ENCODE data around the gene C10orf62.
"Not testable (repeated sequence)": the region's sequence is repeated elsewhere in the genome, so short reads cannot be mapped to it uniquely, and the experiment has no call there.

Gene C10orf62

DNA sequence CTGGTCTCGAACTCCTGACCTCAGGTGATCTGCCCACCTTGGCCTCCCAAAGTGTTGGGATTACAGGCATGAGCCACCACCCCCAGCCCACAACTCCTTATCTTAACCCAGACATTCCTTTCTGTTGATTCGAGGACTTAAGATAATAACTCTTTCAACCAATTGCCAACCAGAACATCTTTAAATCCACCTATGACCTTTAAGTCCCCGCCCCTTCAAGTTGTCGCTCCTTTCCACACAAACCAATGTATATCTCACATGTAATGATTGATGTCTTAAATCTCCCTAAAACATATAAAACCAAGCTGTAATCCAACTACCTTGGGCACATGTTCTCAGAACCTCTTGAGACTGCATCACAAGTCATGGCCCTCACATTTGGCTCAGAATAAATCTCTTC lies 24.7 kb upstream of the C10orf62 start:
- DNase-seq (ENCODE audit: low spot score) = no peak

DNA sequence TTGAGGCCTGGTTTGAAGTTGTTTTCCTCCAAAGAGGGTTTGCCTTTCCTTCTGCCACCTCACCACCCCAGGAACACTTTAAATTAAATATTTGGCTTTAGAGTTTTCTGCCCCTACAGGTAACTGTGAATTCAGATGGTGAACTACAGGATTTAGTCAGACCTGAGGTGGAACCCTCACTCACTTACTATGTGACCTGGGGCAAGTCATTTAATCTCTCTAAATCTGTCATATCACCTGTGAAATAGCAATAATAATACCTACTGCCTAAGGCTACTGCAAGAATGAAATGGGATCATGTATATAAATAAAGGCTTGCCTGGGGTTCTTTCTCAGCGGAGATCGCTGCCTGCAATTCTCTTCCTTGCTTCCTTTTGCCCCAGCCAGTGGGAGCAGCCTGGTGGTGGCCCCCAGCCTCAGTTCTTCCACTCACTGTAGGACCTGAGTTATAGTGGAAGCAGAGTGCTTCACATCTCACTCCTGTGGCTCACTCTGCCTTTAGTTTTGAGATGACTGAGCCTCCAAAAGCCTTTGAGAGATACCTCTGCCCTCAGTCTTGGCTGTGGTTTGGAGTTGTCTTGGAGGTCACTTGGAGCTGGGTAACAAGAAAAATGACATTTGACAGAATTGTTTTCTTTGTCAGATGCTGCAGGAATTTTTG lies 23.1 kb upstream of the C10orf62 start:
- no peak for DNase-seq (ENCODE audit: low spot score)

DNA sequence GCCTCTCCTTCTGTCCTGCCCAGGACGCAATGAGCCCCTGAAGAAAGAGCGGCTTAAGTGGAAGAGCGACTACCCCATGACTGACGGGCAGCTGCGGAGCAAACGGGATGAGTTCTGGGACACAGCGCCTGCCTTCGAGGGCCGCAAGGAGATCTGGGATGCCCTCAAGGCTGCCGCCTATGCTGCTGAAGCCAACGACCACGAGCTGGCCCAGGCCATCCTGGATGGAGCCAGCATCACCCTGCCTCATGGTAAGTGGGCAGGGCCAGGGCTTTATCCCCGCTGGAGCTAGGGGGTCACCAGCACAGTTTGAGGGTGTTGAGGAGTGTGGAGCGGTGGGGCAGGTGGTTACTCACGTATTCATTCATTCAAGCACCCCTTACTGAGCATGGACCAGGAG lies 21.6 kb upstream of the C10orf62 start:
- DNase-seq (ENCODE audit: low spot score) = no peak

DNA sequence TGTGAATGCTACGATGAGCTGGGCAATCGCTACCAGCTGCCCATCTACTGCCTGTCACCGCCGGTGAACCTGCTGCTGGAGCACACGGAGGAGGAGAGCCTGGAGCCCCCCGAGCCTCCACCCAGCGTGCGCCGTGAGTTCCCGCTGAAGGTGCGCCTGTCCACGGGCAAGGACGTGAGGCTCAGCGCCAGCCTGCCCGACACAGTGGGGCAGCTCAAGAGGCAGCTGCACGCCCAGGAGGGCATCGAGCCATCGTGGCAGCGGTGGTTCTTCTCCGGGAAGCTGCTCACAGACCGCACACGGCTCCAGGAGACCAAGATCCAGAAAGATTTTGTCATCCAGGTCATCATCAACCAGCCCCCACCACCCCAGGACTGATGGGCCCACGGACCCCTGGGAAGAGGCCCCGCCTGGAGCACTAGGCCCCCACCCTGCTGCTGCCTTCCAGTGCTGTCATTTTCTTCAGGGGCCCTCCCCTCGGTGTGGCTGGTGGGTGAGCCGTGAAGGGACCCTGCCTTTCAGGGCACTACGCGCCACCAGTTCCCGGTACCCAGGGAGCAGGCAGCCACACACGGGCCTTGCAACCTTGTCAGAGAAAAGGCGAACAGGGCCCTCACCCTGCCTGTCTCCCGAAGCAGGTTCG lies 19.3 kb upstream of the C10orf62 start:
- DNase-seq (ENCODE audit: low spot score) = no peak

DNA sequence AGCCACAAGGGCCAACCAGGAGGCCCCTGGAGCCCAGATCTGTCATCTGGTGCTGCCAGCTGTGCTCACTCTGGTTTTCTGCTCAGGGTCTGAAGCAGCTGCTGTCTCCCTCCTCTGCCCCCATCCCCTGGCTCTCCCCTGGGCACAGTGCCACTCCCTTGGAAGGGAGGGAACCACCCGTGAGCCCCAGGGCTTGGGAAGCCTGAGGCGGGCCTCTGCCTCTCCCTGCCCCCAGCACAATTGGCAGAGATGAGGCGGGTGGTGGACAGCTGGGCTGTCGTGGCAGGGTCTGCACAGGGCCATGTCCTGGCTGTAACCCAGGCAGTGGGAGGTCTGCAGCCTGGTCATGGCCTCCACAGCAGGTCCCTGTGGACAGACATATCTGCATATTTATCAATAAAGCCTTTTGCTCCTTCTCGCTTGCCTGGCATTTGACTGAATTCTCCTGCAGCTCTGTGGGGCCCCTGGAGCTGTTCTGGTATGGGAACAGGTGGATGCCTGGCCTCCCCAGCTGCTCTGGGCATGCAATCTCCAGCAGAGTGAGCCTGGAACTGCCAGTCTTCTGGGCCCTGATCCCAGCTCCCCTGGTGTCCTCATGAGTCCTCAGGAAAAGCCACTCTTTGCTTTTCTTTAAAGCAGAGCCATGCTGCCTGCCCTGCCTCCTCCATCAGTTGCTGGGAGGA lies 18.6 kb upstream of the C10orf62 start:
- no peak for DNase-seq (ENCODE audit: low spot score)

DNA sequence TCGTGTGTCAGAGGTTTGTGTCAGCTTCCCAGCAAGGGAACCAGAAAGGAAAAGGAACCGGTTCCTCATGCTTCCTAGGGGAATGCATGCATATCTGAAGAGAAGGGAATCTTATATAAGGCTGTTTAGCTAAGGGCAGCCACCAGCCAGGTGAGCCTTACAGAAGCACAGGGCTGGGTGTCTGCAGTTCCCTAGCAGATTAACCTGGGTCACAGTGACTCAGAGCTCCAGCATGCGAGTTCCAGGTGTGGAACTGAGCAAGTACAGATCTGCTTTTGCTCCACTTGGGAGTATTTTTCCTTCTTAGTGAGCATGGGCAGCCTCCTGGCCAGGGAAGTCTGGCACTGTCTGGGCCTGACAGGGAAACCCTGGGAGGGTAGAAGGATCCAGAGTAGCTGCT lies 17.9 kb upstream of the C10orf62 start:
- DNase-seq (ENCODE audit: low spot score) = no peak

DNA sequence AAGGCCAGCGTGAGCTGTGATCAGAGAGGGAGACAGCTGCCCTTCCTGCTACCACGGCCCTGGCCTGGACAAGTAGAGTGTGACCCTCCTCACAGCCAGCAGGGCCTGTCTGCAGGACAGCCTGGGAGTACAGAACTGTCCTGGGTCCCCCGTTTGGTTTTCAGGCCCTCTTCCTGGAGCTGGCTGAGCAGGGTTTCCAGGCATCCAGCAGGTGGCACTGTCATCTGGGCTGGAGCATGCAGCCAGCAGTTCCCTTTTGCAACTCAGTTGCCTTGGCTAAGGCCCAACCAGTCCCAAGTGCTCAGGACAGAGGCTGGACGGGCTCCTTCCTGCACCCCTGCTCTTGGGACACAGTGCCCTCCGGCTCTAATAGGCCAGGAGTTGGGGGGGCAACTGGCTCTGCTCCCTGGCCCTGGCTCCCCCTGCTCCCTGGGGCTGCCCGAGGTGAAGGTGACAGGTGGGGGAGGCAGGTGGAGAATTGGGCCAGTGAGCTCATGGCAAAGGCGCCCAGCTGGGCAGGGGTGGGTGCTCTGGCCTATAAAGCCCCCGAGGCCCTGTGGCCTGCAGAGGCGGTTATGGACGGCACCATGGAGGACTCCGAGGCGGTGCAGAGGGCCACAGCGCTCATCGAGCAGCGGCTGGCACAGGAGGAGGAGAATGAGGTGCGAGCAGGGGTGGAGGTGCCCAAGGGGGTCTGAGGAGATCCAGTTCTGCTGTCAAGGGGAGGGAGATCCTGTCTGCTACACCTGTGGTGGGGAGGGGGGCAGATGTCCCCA lies 17.1 kb upstream of the C10orf62 start, which contains the start of gene ANKRD2:
Gene ANKRD2, plus strand, starts transcription at position 566 of the 776 bp plus-strand sequence. Its CDS starts 10 bp downstream, at position 576.
- peak; percentile 75 for DNase-seq (ENCODE audit: low spot score)

DNA sequence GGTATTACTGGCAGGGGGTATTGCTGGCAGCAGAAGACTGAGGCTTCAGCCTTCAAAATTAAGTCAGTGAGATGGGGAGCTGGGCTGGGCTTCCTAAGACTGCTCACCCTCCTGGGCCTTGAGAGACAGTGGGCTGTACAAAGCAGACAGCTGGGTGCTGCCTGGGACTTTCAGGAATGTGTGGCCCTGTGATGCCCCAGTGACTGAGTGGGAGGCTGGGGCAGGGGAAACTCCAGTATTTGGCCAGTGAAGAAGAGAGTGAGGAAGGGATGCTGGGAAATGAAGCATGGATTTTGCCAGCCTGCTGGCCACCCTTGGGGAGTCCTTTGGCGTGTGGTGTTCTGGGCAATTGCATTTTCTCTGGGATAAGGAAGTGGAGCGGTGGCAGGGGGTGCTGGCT lies 16.5 kb upstream of the C10orf62 start:
- DNase-seq (ENCODE audit: low spot score) = no peak

DNA sequence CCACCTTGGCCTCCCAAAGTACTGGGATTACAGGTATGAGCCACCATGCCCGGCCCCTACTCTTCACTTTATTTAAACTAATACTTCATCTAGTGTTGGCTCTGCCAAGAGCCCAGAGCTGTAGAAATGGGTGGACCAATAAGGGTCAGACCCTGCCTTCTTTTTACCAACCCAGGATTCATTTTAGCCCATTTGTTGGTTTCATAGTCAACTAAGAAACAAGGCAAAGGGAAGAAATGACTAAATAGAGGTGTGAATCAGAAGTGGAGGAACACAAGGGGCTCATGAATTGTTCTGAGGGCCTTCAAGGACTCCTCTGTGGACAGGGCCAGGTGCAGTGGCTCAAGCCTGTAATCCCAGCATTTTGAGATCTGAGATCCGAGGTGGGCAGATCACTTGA lies 15.8 kb upstream of the C10orf62 start:
- DNase-seq (ENCODE audit: low spot score) = no peak

DNA sequence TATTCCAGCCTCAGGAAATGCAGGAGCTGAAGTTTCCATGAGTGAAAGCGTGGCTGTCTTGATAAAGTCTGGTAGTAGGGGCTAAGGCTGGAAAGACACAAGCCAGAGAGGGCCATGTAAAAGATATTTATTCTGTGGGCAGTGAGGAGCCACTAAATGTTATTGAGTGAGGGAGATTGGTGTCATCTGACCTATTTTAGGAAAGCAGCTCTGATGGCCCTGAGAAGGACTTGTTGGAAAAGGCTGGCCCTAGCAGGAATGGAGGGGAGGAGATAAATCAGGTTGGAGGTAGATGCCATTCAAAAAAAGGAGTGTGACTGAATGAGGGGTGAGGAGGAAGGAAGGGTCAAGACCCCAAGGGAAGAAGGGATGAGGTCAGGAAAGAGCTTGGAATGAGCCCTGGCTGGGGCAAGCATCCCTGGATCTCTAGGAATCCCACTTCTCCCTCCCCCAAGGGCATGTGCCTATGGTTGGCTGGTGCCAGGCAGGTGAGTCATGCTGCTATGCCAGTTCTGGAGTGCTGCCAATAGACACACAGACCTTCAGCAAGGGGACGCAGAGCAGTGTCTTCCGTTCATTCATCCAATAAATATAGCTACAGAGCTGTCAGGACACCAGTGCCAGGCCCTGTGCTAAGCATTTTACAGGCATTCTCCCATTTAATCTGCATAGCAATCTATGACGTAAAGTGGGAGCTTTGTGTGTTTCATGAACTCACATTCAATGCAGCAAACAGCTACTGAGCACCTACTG lies 15.0 kb upstream of the C10orf62 start:
- no peak for DNase-seq (ENCODE audit: low spot score)

DNA sequence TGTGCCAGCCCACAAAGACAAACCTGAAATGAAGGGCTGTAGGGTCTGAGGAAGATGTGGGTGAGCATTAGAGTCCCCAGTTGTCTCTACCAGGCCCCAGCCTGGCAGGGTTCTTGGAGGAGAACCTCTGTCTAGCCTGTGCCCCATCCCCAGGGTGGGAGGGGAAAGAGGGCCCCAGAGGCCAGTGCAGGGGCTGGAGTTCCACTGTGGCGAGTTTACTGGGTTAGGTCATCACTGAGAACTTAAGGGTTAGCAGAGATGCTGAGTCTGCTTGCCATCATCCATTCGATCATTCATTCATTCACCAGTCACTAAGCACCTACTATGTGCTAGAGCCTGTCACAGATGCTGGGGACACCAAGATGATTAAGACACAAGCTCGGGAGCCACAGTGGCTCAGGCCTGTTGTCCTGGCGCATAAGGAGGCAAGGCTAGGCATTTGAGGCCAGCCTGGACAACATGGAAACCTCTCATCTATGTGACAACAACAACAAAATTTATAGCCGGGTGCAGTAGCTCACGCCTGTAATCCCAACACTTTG lies 14.3 kb upstream of the C10orf62 start:
- no peak for DNase-seq (ENCODE audit: low spot score)

DNA sequence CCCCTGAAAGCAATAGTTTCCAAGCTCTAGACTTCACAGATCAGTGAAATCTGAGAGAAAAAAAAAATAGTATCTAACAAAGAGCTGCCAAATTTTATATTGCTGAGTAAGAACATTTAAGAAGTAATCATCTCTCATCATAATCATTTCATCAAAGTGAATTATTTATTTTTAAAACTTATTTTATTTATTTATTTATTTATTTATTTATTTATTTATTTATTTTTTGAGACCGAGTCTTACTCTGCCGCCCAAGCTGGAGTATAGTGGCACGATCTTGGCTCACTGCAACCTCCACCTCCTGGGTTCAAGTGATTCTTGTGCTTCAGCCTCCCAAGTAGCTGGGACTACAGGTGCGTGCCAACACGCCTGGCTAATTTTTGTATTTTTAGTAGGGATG lies 13.0 kb upstream of the C10orf62 start:
- DNase-seq (ENCODE audit: low spot score) = not testable (repeated sequence)

DNA sequence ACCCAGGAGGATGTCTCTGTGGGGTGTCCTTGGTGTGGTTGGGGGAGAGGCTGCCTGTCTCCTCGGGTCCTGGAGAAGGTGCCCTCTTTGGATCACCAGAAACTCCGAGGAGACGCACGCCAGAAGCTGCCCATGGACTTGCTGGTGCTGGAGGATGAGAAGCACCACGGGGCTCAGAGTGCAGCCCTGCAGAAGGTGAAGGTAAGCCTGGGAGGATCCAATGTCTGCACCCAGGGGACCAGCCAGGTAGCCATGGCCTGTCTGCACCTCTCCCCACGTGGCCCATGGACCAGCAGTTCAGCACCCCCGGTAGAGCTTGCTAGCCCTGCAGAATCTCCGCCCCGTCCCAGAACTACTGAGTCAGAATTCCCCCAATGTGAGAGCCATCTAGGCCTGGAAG lies 11.8 kb upstream of the C10orf62 start:
- DNase-seq (ENCODE audit: low spot score) = no peak

DNA sequence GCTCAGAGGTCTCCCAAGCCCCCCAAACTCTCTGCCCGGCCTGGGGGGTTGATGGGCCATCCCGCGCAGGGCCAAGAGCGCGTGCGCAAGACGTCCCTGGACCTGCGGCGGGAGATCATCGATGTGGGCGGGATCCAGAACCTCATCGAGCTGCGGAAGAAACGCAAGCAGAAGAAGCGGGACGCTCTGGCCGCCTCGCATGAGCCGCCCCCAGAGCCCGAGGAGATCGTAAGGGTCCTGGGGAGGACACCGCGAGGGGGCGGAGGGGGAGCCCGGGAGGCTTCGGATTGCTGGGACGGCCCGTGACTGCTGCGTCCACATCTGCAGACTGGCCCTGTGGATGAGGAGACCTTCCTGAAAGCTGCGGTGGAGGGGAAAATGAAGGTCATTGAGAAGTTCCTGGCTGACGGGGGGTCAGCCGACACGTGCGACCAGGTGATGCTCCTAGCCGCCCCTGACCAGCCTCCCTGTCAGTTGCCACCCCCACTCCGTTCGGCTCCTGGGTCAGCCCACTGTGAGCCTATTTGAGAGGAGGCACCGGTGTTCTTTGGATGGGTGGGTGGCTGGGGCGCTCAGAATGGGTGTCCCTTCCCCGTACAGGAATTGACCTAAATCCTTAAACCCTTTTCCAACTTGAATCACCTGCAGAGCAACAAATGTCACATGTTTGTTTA lies 11.2 kb upstream of the C10orf62 start:
- DNase-seq (ENCODE audit: low spot score) = no peak

DNA sequence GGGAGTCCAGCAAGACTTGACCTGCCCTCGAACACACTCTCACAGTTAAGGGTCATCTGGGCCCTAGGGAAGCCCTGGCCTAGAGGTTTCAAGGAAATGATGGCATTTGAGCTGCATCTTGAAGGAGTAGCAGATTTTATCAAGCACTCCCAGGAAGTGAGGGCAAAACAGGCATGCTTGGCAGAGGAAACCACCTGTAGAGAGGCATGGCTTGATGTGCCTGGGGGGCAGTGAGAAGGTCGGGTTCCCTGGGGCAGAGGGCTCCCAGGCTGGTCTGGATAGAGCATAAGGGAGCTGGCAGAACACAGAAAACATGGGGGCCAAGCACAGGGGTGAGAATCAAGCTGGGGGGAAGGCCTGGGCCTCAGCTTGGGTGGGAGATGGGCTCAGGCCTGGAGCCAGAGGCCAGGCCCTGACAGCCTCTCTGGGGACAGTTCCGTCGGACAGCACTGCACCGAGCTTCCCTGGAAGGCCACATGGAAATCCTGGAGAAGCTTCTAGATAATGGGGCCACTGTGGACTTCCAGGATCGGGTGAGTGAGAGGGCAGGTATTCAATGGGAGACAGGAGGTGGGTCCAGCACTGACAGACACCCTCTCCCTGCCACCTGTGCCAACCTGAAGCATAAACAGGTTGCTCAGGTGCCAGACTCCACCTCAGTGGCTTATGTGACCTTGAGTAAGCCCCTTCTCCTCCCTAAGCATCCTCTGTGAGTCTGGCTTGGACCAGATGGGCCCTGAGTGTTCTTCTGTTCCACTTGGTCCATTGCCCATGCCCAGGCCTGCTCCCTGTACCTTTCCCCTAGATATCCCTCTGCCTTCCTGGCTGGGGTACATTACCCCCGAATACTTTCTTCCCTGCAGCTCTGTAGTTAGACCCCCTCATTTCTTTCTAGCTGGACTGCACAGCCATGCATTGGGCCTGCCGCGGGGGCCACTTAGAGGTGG lies 8.8 kb upstream of the C10orf62 start:
- no peak for DNase-seq (ENCODE audit: low spot score)

DNA sequence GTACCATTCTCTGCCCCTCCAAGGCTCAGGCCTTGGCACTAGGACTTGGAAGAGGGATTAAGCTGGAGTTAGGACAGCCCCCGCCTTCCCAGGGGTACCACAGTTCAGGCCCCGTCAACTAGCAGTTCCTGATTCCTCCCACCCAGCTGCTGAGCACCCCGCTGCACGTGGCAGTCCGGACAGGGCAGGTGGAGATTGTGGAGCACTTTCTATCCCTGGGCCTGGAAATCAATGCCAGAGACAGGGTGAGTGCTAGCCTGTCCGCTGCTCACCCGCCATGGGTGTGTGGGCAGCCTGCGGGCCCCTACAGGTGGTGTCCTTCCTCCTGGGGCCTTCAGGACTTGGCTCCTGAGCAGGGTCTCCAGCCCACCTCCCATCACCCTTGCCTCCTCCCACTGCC lies 7.4 kb upstream of the C10orf62 start:
- DNase-seq (ENCODE audit: low spot score) = no peak

DNA sequence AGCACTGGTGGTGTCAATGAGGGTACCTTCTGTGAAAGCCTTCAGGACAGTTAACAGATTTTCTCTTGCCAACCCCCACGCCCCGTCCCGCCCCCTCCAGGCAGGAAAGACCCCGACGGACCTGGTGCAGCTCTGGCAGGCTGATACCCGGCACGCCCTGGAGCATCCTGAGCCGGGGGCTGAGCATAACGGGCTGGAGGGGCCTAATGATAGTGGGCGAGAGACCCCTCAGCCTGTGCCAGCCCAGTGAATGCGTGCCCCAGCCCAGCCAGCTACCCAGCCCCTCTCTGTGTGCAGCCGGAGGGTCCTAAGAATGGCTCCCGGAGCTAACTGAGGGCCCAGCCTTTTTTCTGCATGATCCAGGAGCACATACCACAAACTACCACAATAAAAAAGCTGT lies 6.0 kb upstream of the C10orf62 start:
- no peak for DNase-seq (ENCODE audit: low spot score)

DNA sequence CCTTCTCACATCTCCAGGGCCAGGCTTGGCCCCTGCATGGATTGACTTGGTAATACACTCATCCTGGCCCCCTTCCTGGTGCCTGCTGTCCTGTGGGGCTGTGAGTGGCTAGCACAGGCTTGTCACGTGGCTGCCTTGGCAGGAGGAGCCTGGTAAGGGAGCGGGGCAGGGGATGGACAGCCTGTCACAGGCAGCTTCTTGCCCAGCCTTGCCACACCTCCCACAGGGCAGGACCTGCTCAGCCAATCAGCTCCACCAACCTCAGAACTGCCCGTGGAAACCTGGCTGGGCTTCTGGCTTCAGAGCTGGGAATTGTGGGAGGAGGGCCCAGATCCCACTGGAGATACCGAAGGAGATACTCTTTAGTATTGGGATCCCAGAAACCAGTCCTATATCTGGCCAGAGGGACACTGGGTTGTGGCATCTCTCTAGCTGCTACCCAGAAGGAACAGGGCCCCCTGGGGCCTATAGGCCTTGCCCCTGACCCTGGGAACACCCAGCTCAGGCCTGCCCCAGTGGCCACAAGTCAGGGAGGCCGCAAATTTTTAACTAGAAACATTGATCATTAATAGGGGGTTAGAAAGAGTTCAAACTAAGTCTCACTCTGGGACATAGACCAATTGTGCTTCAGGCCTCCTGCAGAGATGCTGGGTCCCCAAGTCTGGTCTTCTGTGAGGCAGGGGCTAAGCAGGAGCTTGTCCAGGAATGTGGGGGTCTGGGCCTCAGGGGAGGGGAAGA lies 5.3 kb upstream of the C10orf62 start, which contains the start of gene HOGA1:
Gene HOGA1, plus strand, starts transcription at position 330 of the 738 bp plus-strand sequence. Its CDS starts 315 bp downstream, at position 645.
- DNase-seq (ENCODE audit: low spot score) = peak; percentile 89

Data from putamen (tissue), 1 donor.